C1 segment of cervical spinal cord (tissue), 14 donors: ENCODE results near the gene GUCA2A.
"Not testable (repeated sequence)": the region's sequence is repeated elsewhere in the genome, so short reads cannot be mapped to it uniquely, and the experiment has no call there.

Experiments
- DNase-seq, 14 donors: peaks; one replicate each; lab custom pipeline; 2025; lab: John Stamatoyannopoulos, UW

The GUCA2A gene

GRCh38 chr1:42164551-42165420 is at the start of gene GUCA2A:
GUCA2A (minus strand) TSS chr1:42164745; CDS start chr1:42164712, 33 bp downstream.
- DNase-seq, result no peak

GRCh38 chr1:42211224-42211623 is 46.7 kb upstream of the GUCA2A start:
- no peak for DNase-seq

GRCh38 chr1:42210421-42211133 is 46.0 kb upstream of the GUCA2A start:
- no peak for DNase-seq

GRCh38 chr1:42209526-42210251 is 45.1 kb upstream of the GUCA2A start:
- DNase-seq, result no peak

GRCh38 chr1:42206930-42207329 is 42.4 kb upstream of the GUCA2A start:
- DNase-seq, result not testable (repeated sequence)

- DNase-seq, result no peak
Observed at GRCh38 chr1:42206164-42206563, 41.6 kb upstream of the GUCA2A start.

- no peak for DNase-seq
Observed at GRCh38 chr1:42201986-42202385, 37.4 kb upstream of the GUCA2A start.

GRCh38 chr1:42198251-42198650 is 33.7 kb upstream of the GUCA2A start:
- no peak for DNase-seq

GRCh38 chr1:42195841-42196240 is 31.3 kb upstream of the GUCA2A start:
- no peak for DNase-seq

GRCh38 chr1:42192106-42192505 is 27.6 kb upstream of the GUCA2A start:
- no peak for DNase-seq

GRCh38 chr1:42191319-42191718 is 26.8 kb upstream of the GUCA2A start:
- no peak for DNase-seq

- no peak for DNase-seq
Observed at GRCh38 chr1:42189931-42190853, 25.6 kb upstream of the GUCA2A start.

GRCh38 chr1:42186152-42186551 is 21.6 kb upstream of the GUCA2A start:
- no peak for DNase-seq

GRCh38 chr1:42184616-42185015 is 20.1 kb upstream of the GUCA2A start:
- no peak for DNase-seq

GRCh38 chr1:42183957-42184268 is 19.4 kb upstream of the GUCA2A start:
- DNase-seq, result no peak

- no peak for DNase-seq
Observed at GRCh38 chr1:42183210-42183956, 18.8 kb upstream of the GUCA2A start.

- DNase-seq, result no peak
Observed at GRCh38 chr1:42181687-42182086, 17.1 kb upstream of the GUCA2A start.

GRCh38 chr1:42179900-42180329 is 15.4 kb upstream of the GUCA2A start:
- no peak for DNase-seq

- DNase-seq, result no peak
Observed at GRCh38 chr1:42179275-42179674, 14.7 kb upstream of the GUCA2A start.

GRCh38 chr1:42178249-42178648 is 13.7 kb upstream of the GUCA2A start:
- DNase-seq, result no peak
